GM06990 (cell line): ENCODE measurements around the gene POFUT2.

Source experiments
- DNase-seq: peaks from one replicate; pipeline ENCODE4 v3.0.0-alpha.2; 2011; ENCODE audit not compliant: insufficient read length; ENCODE audit errors: extremely low read depth
- H3K27me3 ChIP-seq: replicated peaks from 2 replicates; pipeline ENCODE4 v1.6.0; 2011; ENCODE audit warnings: low read length; ENCODE audit not compliant: control insufficient read depth, insufficient read depth
- H3K36me3 ChIP-seq: 2 replicates; pipeline ENCODE4 v1.5.1; 2011; ENCODE audit warnings: low read length; ENCODE audit not compliant: control insufficient read depth, insufficient read depth
- H3K4me3 ChIP-seq: replicated peaks from 2 replicates; pipeline ENCODE4 v1.5.1; 2011; ENCODE audit warnings: low read depth, mild to moderate bottlenecking, control low read depth, low read length
- TF ChIP-seq, protein P1 (sequence below): IDR thresholded peaks from 2 replicates; pipeline ENCODE4 v1.5.1; 2011; ENCODE audit warnings: low read length, control low read depth, mild to moderate bottlenecking, inconsistent platforms; ENCODE audit not compliant: insufficient read depth, poor library complexity, severe bottlenecking

Gene POFUT2

DNA sequence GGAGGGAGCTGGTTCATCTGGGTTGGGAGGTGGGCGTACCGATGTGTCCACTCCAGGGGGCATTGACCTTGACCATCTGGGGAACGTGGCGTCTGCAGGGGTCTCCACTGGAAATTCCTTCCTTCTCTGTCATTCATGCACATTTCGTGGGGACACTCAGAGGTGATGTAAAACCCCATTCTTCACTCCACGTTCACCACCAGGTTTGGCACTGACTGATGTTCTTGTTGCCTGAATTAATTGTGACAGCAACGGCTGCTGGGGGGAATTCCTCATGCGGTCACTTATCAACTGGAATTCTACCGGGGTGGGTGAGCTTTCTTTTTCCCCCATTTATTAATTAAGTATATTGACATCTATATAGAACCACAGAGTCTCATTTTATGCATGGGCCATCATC lies 18.1 kb upstream of the POFUT2 start:
- Histone ChIP-seq H3K4me3 (no peak overlapping the region), H3K36me3 (no peaks in the 10 kb centered on the region), H3K27me3 (no peaks in the 10 kb centered on the region; the same call in 1 of the 2 replicates)
- TF ChIP-seq, protein P1, sequence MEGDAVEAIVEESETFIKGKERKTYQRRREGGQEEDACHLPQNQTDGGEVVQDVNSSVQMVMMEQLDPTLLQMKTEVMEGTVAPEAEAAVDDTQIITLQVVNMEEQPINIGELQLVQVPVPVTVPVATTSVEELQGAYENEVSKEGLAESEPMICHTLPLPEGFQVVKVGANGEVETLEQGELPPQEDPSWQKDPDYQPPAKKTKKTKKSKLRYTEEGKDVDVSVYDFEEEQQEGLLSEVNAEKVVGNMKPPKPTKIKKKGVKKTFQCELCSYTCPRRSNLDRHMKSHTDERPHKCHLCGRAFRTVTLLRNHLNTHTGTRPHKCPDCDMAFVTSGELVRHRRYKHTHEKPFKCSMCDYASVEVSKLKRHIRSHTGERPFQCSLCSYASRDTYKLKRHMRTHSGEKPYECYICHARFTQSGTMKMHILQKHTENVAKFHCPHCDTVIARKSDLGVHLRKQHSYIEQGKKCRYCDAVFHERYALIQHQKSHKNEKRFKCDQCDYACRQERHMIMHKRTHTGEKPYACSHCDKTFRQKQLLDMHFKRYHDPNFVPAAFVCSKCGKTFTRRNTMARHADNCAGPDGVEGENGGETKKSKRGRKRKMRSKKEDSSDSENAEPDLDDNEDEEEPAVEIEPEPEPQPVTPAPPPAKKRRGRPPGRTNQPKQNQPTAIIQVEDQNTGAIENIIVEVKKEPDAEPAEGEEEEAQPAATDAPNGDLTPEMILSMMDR = no peak
- DNase-seq = no peak

DNA sequence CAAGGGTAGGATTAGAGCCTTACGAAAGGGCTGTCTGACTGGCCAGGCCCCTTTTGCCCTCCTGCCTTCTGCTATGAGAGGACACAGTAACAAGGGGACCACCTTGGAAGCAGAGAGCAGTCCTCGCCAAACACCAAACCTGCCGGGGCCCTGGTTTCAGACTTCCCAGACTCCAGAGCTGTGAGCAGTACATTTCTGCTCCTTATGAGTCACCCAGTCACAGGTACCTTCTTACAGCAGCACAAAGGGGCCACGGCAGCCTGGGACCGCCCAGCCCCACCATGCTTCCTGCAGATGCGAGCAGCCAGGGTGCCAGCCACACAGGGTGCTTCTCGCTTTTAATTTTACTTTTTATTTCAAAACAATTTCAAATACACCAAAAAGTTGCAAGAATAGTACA lies 17.2 kb upstream of the POFUT2 start:
- TF ChIP-seq, protein P1 = no peak
- Histone ChIP-seq H3K36me3 (no peaks in the 10 kb centered on the region), H3K27me3 (no peaks in the 10 kb centered on the region; the same call in 1 of the 2 replicates)

DNA sequence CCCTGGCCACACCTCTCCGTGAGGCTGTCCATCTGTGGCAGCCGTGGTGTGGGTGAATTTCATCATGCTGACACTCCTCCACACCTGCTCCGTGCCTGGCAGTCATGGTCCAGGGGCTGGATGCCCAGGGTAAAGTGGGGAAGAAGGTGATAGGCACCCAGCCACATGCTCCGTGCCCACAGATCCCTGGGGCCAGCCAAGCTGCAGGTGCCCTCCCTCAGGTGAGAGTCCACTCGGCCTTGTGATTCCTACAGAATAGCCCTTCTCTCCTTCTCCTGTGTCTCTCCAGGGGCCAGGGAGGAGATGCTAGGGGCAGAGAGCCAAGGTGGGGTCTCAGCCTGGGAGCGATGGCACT lies 16.8 kb upstream of the POFUT2 start:
- no peaks in the 10 kb centered on the region for H3K36me3 ChIP-seq
- DNase-seq = no peak
- TF ChIP-seq, protein P1 = no peak
- no peak overlapping the region for H3K4me3 ChIP-seq
- no peaks in the 10 kb centered on the region; the same call in none of the 2 replicates for H3K27me3 ChIP-seq

More for the DNA sequence above, 17.2 kb upstream of the POFUT2 start:
- no peak for DNase-seq
- no peak overlapping the region for H3K4me3 ChIP-seq

DNA sequence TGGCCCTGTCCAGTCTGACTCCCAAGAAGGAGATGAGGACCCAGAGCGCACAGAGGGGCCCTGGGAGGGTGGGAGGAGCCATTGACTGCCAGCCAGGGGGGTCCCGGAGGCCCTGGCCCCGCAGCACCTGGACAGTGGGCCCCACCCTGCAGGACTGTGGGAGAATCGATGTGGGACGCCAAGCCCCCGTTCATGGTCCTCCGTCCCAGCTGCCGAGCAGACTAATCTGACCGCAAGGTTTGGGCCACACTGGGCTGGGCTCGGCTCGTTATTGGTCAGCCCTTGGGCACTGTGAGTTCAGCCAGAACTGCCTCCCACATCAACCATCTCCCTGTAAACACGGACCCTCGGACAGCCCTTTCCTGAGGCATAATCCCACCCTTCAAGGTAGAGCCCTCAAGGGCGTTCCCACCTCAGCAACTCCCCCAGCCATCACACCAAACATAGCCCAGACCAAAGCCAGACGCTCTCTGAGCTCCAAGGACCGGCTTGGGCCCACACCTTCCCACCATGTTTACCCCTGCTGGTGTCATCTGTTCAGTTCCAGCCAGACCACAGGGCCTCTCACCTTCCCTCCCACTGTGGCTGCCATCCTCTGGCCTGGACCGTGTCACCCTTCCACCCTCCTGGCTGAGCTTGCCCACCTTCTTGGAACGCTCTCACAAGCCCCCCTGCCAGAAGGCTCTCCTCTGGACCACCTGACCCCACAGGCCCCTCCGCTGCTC lies 16.2 kb upstream of the POFUT2 start:
- TF ChIP-seq, protein P1 = no peak
- H3K4me3 ChIP-seq = no peak overlapping the region
- no peaks in the 10 kb centered on the region for H3K36me3 ChIP-seq
- DNase-seq = no peak
- H3K27me3 ChIP-seq = no peaks in the 10 kb centered on the region; the same call in none of the 2 replicates

DNA sequence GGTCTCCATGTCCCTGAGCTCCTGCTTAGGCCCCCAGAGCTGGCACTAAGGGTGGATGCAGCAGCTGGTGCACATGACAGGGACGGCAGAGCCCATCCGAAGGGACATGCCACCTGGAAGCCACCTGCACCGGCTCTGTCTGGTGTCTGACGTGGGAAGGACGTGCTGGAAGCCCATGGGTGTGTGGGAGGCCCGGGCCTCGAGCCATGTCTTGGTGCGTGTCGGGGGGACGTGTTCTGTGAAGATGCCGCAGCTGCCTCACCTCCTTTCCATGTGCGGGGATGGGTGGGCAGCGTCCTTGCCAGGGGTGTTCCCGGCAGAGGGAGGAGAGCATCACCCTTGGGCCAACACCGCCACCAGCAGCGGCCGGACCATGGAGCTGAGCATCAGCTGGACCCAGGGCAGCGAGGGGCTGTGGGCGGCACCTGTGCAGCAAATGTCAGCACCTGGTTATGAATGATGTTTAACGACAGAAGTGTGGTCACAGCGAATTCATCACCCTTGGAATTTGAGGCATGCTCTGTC lies 15.5 kb upstream of the POFUT2 start:
- no peak for DNase-seq
- Histone ChIP-seq H3K36me3 (no peaks in the 10 kb centered on the region), H3K4me3 (no peak overlapping the region), H3K27me3 (no peaks in the 10 kb centered on the region; the same call in none of the 2 replicates)
- TF ChIP-seq, protein P1 = no peak
